H9 (cell line): ENCODE measurements around the gene CADPS. TPM values are rescaled to one million over a fixed set of nuclear protein-coding genes. Genes with fewer than 3 reads are reported as not detected.

ENCODE experiments used
- DNase-seq: peaks from one replicate; pipeline ENCODE4 v3.0.0-alpha.2; 2017
- H2AFZ ChIP-seq: one replicate; pipeline ENCODE4 v1.6.1; 2013; ENCODE audit warnings: mild to moderate bottlenecking, low read length, control low read depth, moderate library complexity
- H2AK5ac ChIP-seq: 2 replicates; pipeline ENCODE4 v1.6.1; 2013; ENCODE audit warnings: low read length, control low read depth, mixed read lengths; ENCODE audit not compliant: insufficient read length
- H2BK120ac ChIP-seq: one replicate; pipeline ENCODE4 v1.6.1; 2013; ENCODE audit warnings: low read depth, mild to moderate bottlenecking, low read length, control low read depth, inconsistent platforms; ENCODE audit not compliant: poor library complexity, severe bottlenecking
- H2BK12ac ChIP-seq: 2 replicates; pipeline ENCODE4 v1.6.1; 2013; ENCODE audit warnings: low read length, control low read depth, mixed read lengths, low read depth; ENCODE audit not compliant: insufficient read length
- H2BK15ac ChIP-seq: 2 replicates; pipeline ENCODE4 v1.6.1; 2013; ENCODE audit warnings: low read depth, low read length, control low read depth
- H2BK20ac ChIP-seq: one replicate; pipeline ENCODE4 v1.6.1; 2013; ENCODE audit warnings: low read depth, mild to moderate bottlenecking, low read length, control low read depth, inconsistent platforms; ENCODE audit not compliant: poor library complexity, severe bottlenecking
- H2BK5ac ChIP-seq: 2 replicates; pipeline ENCODE4 v1.6.1; 2013; ENCODE audit warnings: low read length, control low read depth, mixed read lengths; ENCODE audit not compliant: insufficient read length
- H3K14ac ChIP-seq: 2 replicates; pipeline ENCODE4 v1.6.1; 2013; ENCODE audit warnings: low read length, control low read depth; ENCODE audit not compliant: insufficient read depth
- H3K18ac ChIP-seq: 2 replicates; pipeline ENCODE4 v1.6.1; 2013; ENCODE audit warnings: low read depth, mild to moderate bottlenecking, mixed read lengths, low read length, control low read depth; ENCODE audit not compliant: insufficient read length
- H3K23ac ChIP-seq: 2 replicates; pipeline ENCODE4 v1.6.1; 2013; ENCODE audit warnings: low read length, control low read depth, mixed read lengths, low read depth; ENCODE audit not compliant: insufficient read length
- H3K23me2 ChIP-seq: 2 replicates; pipeline ENCODE4 v1.6.1; 2013; ENCODE audit warnings: low read depth, mild to moderate bottlenecking, mixed read lengths, low read length, control low read depth; ENCODE audit not compliant: insufficient read length, poor library complexity, severe bottlenecking
- H3K27ac ChIP-seq: 2 replicates; pipeline ENCODE4 v1.5.1; 2013; ENCODE audit warnings: low read length, control low read depth, mixed read lengths, low read depth; ENCODE audit not compliant: insufficient read length
- H3K27me3 ChIP-seq: 2 replicates; pipeline ENCODE4 v1.6.1; 2013; ENCODE audit warnings: low read length, control low read depth, inconsistent platforms; ENCODE audit not compliant: insufficient read depth
- H3K4ac ChIP-seq: 2 replicates; pipeline ENCODE4 v1.6.1; 2013; ENCODE audit warnings: low read depth, mild to moderate bottlenecking, control low read depth, inconsistent platforms, low read length, moderate library complexity
- H3K4me1 ChIP-seq: 2 replicates; pipeline ENCODE4 v1.6.1; 2013; ENCODE audit warnings: low read length, control low read depth, inconsistent platforms; ENCODE audit not compliant: insufficient read depth
- H3K4me2 ChIP-seq: 2 replicates; pipeline ENCODE4 v1.6.1; 2013; ENCODE audit warnings: low read length, control low read depth, mixed read lengths; ENCODE audit not compliant: insufficient read length, insufficient read depth
- H3K56ac ChIP-seq: 2 replicates; pipeline ENCODE4 v1.6.1; 2013; ENCODE audit warnings: low read depth, mild to moderate bottlenecking, mixed read lengths, low read length, control low read depth; ENCODE audit not compliant: insufficient read length
- H3K79me1 ChIP-seq: 2 replicates; pipeline ENCODE4 v1.6.1; 2013; ENCODE audit warnings: low read depth, mild to moderate bottlenecking, moderate library complexity, low read length, control low read depth, inconsistent platforms; ENCODE audit not compliant: insufficient read depth, poor library complexity, severe bottlenecking
- H3K79me2 ChIP-seq: 2 replicates; pipeline ENCODE4 v1.6.1; 2013; ENCODE audit warnings: low read length, control low read depth, inconsistent platforms; ENCODE audit not compliant: insufficient read depth
- H3K9ac ChIP-seq: 2 replicates; pipeline ENCODE4 v1.6.1; 2013; ENCODE audit warnings: low read length, control low read depth, mixed read lengths; ENCODE audit not compliant: insufficient read length; ENCODE audit errors: extremely low read depth
- H3K9me3 ChIP-seq: one replicate; pipeline ENCODE4 v1.6.1; 2013; ENCODE audit warnings: low read depth, low read length, inconsistent platforms; ENCODE audit not compliant: control insufficient read depth
- H3T11ph ChIP-seq: one replicate; pipeline ENCODE4 v1.6.1; 2013; ENCODE audit warnings: mild to moderate bottlenecking, low read length, control low read depth, inconsistent platforms
- H4K20me1 ChIP-seq: one replicate; pipeline ENCODE4 v1.6.1; 2013; ENCODE audit not compliant: control insufficient read depth, insufficient read length, insufficient read depth
- H4K5ac ChIP-seq: 2 replicates; pipeline ENCODE4 v1.6.1; 2013; ENCODE audit warnings: low read depth, mild to moderate bottlenecking, mixed read lengths, low read length, control low read depth; ENCODE audit not compliant: insufficient read length
- H4K8ac ChIP-seq: replicated peaks from 2 replicates; pipeline ENCODE4 v1.6.1; 2013; ENCODE audit warnings: low read length, control low read depth, mixed read lengths, low read depth; ENCODE audit not compliant: insufficient read length
- H4K91ac ChIP-seq: 2 replicates; pipeline ENCODE4 v1.6.1; 2013; ENCODE audit warnings: low read depth, mild to moderate bottlenecking, moderate library complexity, mixed read lengths, low read length, control low read depth; ENCODE audit not compliant: insufficient read length
- H3K27ac Mint-ChIP-seq, 3 experiments: 2 replicates in 2 of 3; 3 replicates in 1 of 3; pipeline ENCODE4 v1.8.0; 2020 to 2021; ENCODE audit warnings: mixed read lengths in 3 of 3, mild to moderate bottlenecking in 1 of 3, moderate library complexity in 1 of 3
- H3K27me3 Mint-ChIP-seq: 2 replicates; pipeline ENCODE4 v1.8.0; 2021; ENCODE audit warnings: low read depth, mild to moderate bottlenecking, moderate library complexity, mixed read lengths
- H3K36me3 Mint-ChIP-seq, 3 experiments: 2 replicates in 2 of 3; 3 replicates in 1 of 3; pipeline ENCODE4 v1.8.0; 2020 to 2021; ENCODE audit warnings: low read depth in 3 of 3, mixed read lengths in 3 of 3; ENCODE audit not compliant: insufficient read depth in 1 of 3
- H3K4me1 Mint-ChIP-seq, 2 experiments: 2 replicates each; pipeline ENCODE4 v1.8.0; 2020; ENCODE audit warnings: mixed read lengths in 2 of 2
- H3K4me3 Mint-ChIP-seq, 2 experiments: 2 replicates in 1 of 2; 3 replicates in 1 of 2; pipeline ENCODE4 v1.8.0; 2020 to 2021; ENCODE audit warnings: mild to moderate bottlenecking in 2 of 2, mixed read lengths in 2 of 2, moderate library complexity in 1 of 2
- H3K9me3 Mint-ChIP-seq, 2 experiments: 2 replicates in 1 of 2; 3 replicates in 1 of 2; pipeline ENCODE4 v1.8.0; 2020; ENCODE audit warnings: mild to moderate bottlenecking in 2 of 2, mixed read lengths in 2 of 2, moderate library complexity in 1 of 2
- WGBS: extraction: QIAGEN DNeasy Blood & Tissue Kit; methylation state at CpG from one replicate; pipeline ENCODE4 v1.1.7; 2013; ENCODE audit warnings: missing lambda C conversion rate, low lambda C conversion rate, mixed read lengths; ENCODE audit not compliant: insufficient read length; ENCODE audit errors: extremely low coverage; 5-methylcytosine and 5-hydroxymethylcytosine counted together
- total RNA-seq: library from RNA; stranded (reverse); gene quantifications from 2 replicates; pipeline ENCODE4 v1.2.1, GENCODE V29; 2021
- TF ChIP-seq, protein P1 (sequence below): fragments of 200-600 bp; sonication (generic); conservative IDR thresholded peaks from 3 replicates; pipeline ENCODE4 v1.8.0; 2021; ENCODE audit warnings: antibody characterized with exemption, mild to moderate bottlenecking

CADPS gene
- total RNA-seq, 1 experiment from 2014 or later, result 6.6 TPM

DNA sequence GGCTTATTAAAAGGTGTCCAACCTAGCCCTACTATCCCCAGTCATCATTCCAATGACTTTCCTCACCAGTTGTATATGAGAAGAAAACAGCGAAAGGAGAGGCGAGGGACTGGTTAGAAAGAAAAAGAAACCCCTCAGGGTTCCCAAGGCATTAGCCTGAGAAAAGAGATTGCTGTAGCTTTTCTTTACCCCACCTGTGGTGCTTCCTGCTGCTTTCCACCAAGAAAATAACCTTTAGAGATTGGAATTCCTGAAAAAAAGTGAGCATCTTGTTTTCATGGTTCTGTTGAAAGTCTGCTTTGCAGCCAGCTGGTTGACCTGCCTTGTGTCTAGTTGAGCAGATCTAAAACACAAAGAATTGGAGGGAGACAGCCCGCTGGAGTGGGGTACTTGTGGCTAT, 196.4 kb downstream of the CADPS start:
- no peaks in the 10 kb centered on the region for H3K79me2 ChIP-seq
- H3K4ac ChIP-seq, result no peak overlapping the region
- H4K91ac ChIP-seq, result no peak overlapping the region
- H3K27me3 Mint-ChIP-seq, result peaks cover 2% of the 10 kb centered on the region
- DNase-seq, result peak; percentile 63
- no CpG with 5 or more reads among the region's 3 CpGs for WGBS
- H3K56ac ChIP-seq, result no peak overlapping the region
- peak overlapping the region in 1 of 2 experiments; percentile 57; a peak in 2 of 5 replicates for H3K4me3 Mint-ChIP-seq
- no peak overlapping the region for H3K23ac ChIP-seq
- peaks cover 8% of the 10 kb centered on the region; the same call in 1 of the 2 replicates for H3K4me1 ChIP-seq
- no peak overlapping the region for H2AK5ac ChIP-seq
- H3K27ac ChIP-seq, result peak overlapping the region; percentile 47
- H3K18ac ChIP-seq, result no peak overlapping the region
- no peak overlapping the region for H2BK15ac ChIP-seq
- H3K36me3 Mint-ChIP-seq, result peaks cover 0 to 5% (median 3%) of the 10 kb centered on the region in 3 experiments; a peak in 3 of 7 replicates
- no peaks in the 10 kb centered on the region for H3K9me3 Mint-ChIP-seq
- no peak overlapping the region for H3K9ac ChIP-seq
- H4K20me1 ChIP-seq, result no peaks in the 10 kb centered on the region
- H2BK12ac ChIP-seq, result no peak overlapping the region
- H2AFZ ChIP-seq, result no peak overlapping the region
- no peaks in the 10 kb centered on the region for H3K79me1 ChIP-seq
- H3K27ac Mint-ChIP-seq, result peak overlapping the region; percentile 51 to 98 (median 87)
- no peaks in the 10 kb centered on the region for H3K27me3 ChIP-seq
- H3T11ph ChIP-seq, result no peak overlapping the region
- H4K8ac ChIP-seq, result no peak overlapping the region
- TF ChIP-seq, protein P1, sequence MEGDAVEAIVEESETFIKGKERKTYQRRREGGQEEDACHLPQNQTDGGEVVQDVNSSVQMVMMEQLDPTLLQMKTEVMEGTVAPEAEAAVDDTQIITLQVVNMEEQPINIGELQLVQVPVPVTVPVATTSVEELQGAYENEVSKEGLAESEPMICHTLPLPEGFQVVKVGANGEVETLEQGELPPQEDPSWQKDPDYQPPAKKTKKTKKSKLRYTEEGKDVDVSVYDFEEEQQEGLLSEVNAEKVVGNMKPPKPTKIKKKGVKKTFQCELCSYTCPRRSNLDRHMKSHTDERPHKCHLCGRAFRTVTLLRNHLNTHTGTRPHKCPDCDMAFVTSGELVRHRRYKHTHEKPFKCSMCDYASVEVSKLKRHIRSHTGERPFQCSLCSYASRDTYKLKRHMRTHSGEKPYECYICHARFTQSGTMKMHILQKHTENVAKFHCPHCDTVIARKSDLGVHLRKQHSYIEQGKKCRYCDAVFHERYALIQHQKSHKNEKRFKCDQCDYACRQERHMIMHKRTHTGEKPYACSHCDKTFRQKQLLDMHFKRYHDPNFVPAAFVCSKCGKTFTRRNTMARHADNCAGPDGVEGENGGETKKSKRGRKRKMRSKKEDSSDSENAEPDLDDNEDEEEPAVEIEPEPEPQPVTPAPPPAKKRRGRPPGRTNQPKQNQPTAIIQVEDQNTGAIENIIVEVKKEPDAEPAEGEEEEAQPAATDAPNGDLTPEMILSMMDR, result no peak
- no peak overlapping the region for H2BK120ac ChIP-seq
- no peaks in the 10 kb centered on the region for H3K9me3 ChIP-seq
- H3K4me2 ChIP-seq, result peak overlapping the region; percentile 38
- no peaks in the 10 kb centered on the region for H3K23me2 ChIP-seq
- H3K14ac ChIP-seq, result no peak overlapping the region
- no peak overlapping the region for H4K5ac ChIP-seq
- peaks cover 31 to 43% of the 10 kb centered on the region in 2 experiments for H3K4me1 Mint-ChIP-seq
- H2BK20ac ChIP-seq, result no peak overlapping the region
- no peak overlapping the region for H2BK5ac ChIP-seq
